Natural killer cell (primary cell): ENCODE measurements around the gene THSD4. TPM values are rescaled to one million over a fixed set of nuclear protein-coding genes. Genes with fewer than 3 reads are reported as not detected.

Experiments
- ATAC-seq, 3 donors: fragments of 150-1000 bp in 2 of 3; fragments of 200-7000 bp in 1 of 3; cut with Tn5 transposase; 1 replicate in 1 of 3; 2 replicates in 2 of 3; pipeline ENCODE4 v1.10.0; 2021; ENCODE audit warnings: mild to moderate bottlenecking in 2 of 3, moderate library complexity in 2 of 3
- DNase-seq, 2 donors: peaks; one replicate each; pipeline versions ENCODE4 v3.0.0 to v3.0.0-alpha.2; 2013 to 2021; ENCODE audit warnings: mixed read lengths in 1 of 2
- H3K27ac ChIP-seq: one replicate; pipeline ENCODE4 v1.5.1; 2013; ENCODE audit warnings: mild to moderate bottlenecking, low read length
- H3K27me3 ChIP-seq: one replicate; pipeline ENCODE4 v1.6.1; 2013; ENCODE audit warnings: low read length; ENCODE audit not compliant: control insufficient read depth, insufficient read depth
- H3K36me3 ChIP-seq: one replicate; pipeline ENCODE4 v1.6.1; 2013; ENCODE audit warnings: low read length; ENCODE audit not compliant: control insufficient read depth, insufficient read depth
- H3K4me1 ChIP-seq: one replicate; pipeline ENCODE4 v1.6.1; 2013; ENCODE audit warnings: low read length; ENCODE audit not compliant: control insufficient read depth, insufficient read depth
- H3K4me3 ChIP-seq: one replicate; pipeline ENCODE4 v1.5.1; 2013; ENCODE audit warnings: low read length
- H3K9me3 ChIP-seq: one replicate; pipeline ENCODE4 v1.6.1; 2013; ENCODE audit warnings: low read length; ENCODE audit not compliant: control insufficient read depth, insufficient read depth
- H3K27ac Mint-ChIP-seq, 2 donors: one replicate each; pipeline ENCODE4 v1.8.0; 2022; ENCODE audit warnings: mild to moderate bottlenecking in 2 of 2, mixed read lengths in 2 of 2, moderate library complexity in 1 of 2
- H3K27me3 Mint-ChIP-seq, 2 donors: one replicate each; pipeline ENCODE4 v1.8.0; 2022; ENCODE audit warnings: low read depth in 2 of 2, mixed read lengths in 2 of 2
- H3K36me3 Mint-ChIP-seq: one replicate; pipeline ENCODE4 v1.8.0; 2022; ENCODE audit warnings: mixed read lengths
- H3K4me1 Mint-ChIP-seq, 2 donors: one replicate each; pipeline ENCODE4 v1.8.0; 2022; ENCODE audit warnings: mixed read lengths in 2 of 2
- H3K4me3 Mint-ChIP-seq: one replicate; pipeline ENCODE4 v1.8.0; 2022; ENCODE audit warnings: mild to moderate bottlenecking, moderate library complexity, mixed read lengths
- H3K9me3 Mint-ChIP-seq, 2 donors: one replicate each; pipeline ENCODE4 v1.8.0; 2022; ENCODE audit warnings: mixed read lengths in 2 of 2
- CTCF ChIP-seq: fragments of 200-600 bp; IDR thresholded peaks from one replicate; pipeline ENCODE4 v1.8.0; 2022; ENCODE audit warnings: antibody characterized with exemption
- WGBS: methylation state at CpG from one replicate; pipeline ENCODE4 v1.1.7; 2013; ENCODE audit warnings: missing lambda C conversion rate; ENCODE audit not compliant: insufficient coverage; 5-methylcytosine and 5-hydroxymethylcytosine counted together
- intact Hi-C: fragments of 100-400 bp; cut with micrococcal nuclease; formaldehyde crosslinking; loops from one replicate; pipeline ENCODE4 v1.14.2; 2022
- total RNA-seq, 4 donors: library from RNA; stranded (reverse); fragments of 120-200 nt in 1 of 4; gene quantifications; one replicate each; pipeline versions ENCODE4 v1.2.3 to v1.2.4, GENCODE V29; 2013 to 2022

The THSD4 gene
- total RNA-seq, 3 donors from 2014 or later (not counting 1 experiment from before 2014, with no cell fraction given) = not detected

DNA sequence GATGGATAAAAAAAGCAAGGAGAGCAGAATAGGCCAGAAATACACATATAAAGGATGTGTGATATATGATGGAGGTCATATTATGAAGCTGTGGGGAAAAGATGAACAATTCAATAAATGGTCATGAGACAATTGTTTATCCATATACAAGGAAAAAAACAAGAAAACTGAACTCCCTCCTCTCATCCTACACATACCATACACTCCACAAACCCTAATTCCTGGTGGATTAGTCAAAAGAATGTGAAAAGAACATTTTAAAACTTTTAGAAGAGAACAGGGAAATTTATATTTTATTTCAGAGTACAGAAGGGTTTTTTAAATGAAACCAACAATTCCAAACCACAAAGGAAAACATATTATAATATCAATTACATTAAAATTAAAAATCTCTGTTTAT, 660.6 kb downstream of the THSD4 start:
- H3K9me3 Mint-ChIP-seq = no peaks in the 10 kb centered on the region
- intact Hi-C loops = no loop called here
- no peak for ATAC-seq

DNA sequence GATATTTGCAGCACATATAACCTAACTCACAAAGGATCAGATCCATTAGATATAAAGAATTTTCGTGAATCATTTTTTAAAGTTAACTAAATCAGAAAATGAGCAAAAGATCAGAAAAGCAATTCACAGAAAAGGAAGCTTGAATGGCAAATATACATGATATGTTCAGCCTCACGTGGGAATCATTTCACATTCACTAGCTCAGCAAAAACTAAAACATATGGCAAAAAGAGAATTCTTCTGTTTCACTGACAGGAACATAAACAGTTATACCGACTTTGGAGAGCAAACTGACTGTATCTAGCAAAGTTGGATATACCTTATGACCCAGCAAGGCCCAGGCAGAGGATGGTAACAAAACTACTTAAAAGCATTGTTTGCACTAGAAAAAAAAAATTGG, 661.0 kb downstream of the THSD4 start:
- Mint-ChIP-seq H3K4me1 (peaks cover 0 to 7% of the 10 kb centered on the region in 2 donors), H3K27ac (no peak overlapping the region), H3K4me3 (no peak overlapping the region), H3K27me3 (peaks cover 8 to 19% of the 10 kb centered on the region in 2 donors), H3K9me3 (no peaks in the 10 kb centered on the region), H3K36me3 (no peaks in the 10 kb centered on the region)
- DNase-seq (no peak), ATAC-seq (no peak)
- intact Hi-C loops = no loop called here
- no peak for TF ChIP-seq CTCF
- WGBS = 81% methylated on average over 3 of the region's 3 CpGs
- no peak overlapping the region for H3K4me3 ChIP-seq
- H3K9me3 ChIP-seq = no peaks in the 10 kb centered on the region
- H3K36me3 ChIP-seq = no peaks in the 10 kb centered on the region
- H3K4me1 ChIP-seq = no peaks in the 10 kb centered on the region
- H3K27me3 ChIP-seq = no peaks in the 10 kb centered on the region
- no peak overlapping the region for H3K27ac ChIP-seq

More for the DNA sequence above, 660.6 kb downstream of the THSD4 start:
- H3K36me3 ChIP-seq = no peaks in the 10 kb centered on the region
- Mint-ChIP-seq H3K4me1 (peaks cover 0 to 7% of the 10 kb centered on the region in 2 donors), H3K27me3 (peaks cover 9 to 19% of the 10 kb centered on the region in 2 donors), H3K36me3 (no peaks in the 10 kb centered on the region), H3K4me3 (no peak overlapping the region), H3K27ac (no peak overlapping the region)
- H3K27me3 ChIP-seq = no peaks in the 10 kb centered on the region
- no peaks in the 10 kb centered on the region for H3K9me3 ChIP-seq
- H3K27ac ChIP-seq = no peak overlapping the region
- H3K4me3 ChIP-seq = no peak overlapping the region
- no peak for TF ChIP-seq CTCF
- no peaks in the 10 kb centered on the region for H3K4me1 ChIP-seq
- DNase-seq = no peak

DNA sequence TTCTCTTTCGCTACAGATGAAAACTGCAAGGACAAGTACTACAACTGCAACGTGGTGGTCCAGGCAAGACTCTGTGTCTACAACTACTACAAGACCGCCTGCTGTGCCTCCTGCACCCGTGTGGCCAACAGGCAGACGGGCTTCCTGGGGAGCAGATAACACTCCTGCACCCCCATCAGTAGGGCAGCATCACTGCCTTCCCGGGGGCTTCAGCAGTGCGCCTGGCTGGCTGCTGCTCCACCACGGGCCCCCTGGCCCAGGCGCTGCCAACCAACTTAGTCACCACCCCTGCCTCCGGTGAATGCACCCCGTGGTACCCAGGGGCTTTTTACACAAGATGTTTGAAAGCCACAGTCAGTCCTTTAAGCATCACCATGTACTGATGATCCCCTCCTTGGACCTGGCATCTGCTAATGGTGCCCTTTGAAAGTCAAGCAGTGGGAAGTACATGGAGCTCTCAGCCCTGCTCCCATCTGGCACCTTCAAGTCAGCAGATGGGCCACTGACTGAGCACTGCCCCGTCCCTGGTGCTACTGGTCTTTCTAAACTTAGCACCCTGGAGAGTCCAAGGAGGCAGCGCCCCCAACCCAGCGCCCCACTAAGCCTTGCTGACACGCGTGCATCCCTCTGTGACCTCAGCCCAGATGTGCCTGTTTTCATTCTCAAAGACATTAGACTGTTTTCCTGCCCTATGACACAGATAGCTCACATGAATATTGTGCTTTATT, 662.1 kb downstream of the THSD4 start:
- Histone ChIP-seq H3K9me3 (no peaks in the 10 kb centered on the region), H3K27me3 (no peaks in the 10 kb centered on the region), H3K4me3 (no peak overlapping the region), H3K36me3 (no peaks in the 10 kb centered on the region), H3K4me1 (no peaks in the 10 kb centered on the region), H3K27ac (no peak overlapping the region)
- Mint-ChIP-seq H3K4me1 (peaks cover 0 to 7% of the 10 kb centered on the region in 2 donors), H3K27me3 (peaks cover 3 to 17% of the 10 kb centered on the region in 2 donors), H3K36me3 (no peaks in the 10 kb centered on the region), H3K9me3 (no peaks in the 10 kb centered on the region), H3K4me3 (no peak overlapping the region), H3K27ac (no peak overlapping the region)
- no peak for ATAC-seq
- TF ChIP-seq CTCF = no peak
- WGBS = 91% methylated on average over 16 of the region's 16 CpGs
- intact Hi-C loops = no loop called here
- no peak for DNase-seq
